ENCODE data around the gene FUT4. TPM values are rescaled to one million over a fixed set of nuclear protein-coding genes. Genes with fewer than 3 reads are reported as not detected.
"Not testable (repeated sequence)": the region's sequence is repeated elsewhere in the genome, so short reads cannot be mapped to it uniquely, and the experiment has no call there.

Gene FUT4
- 1 to 10 TPM; 3.6 to 3.9 TPM for total RNA-seq

- Mint-ChIP-seq H3K27me3 (peaks cover 2% of the 10 kb centered on the region), H3K9me3 (no peaks in the 10 kb centered on the region), H3K27ac (peak within 1 kb of the TSS; percentile 98), H3K36me3 (peaks cover 4% of the 10 kb centered on the region), H3K4me1 (ENCODE audit: low read depth) (peaks cover 35% of the 10 kb centered on the region), H3K4me3 (peak within 1 kb of the TSS; percentile 99)
- ChIA-PET CTCF (interaction anchor here (1.1 kb wide), 1 partner anchor 25 kb away, joined by 4 read pairs; no protein-coding TSS in a partner anchor), POLR2A (no interaction called here)
- intact Hi-C loops (cut with micrococcal nuclease) = loop anchor here (1.0 to 10.0 kb wide), 6 partner anchors 25 to 803 kb away; partner anchors contain the start of genes ANKRD49, C11orf54, MRE11 and TAF1D
- peak; percentile 83 for DNase-seq
Measured at GRCh38 chr11:94543695-94544645, at the start of gene FUT4. Gene FUT4 (plus strand): TSS chr11:94543921. CDS start chr11:94544134, 213 bp downstream.

DNA sequence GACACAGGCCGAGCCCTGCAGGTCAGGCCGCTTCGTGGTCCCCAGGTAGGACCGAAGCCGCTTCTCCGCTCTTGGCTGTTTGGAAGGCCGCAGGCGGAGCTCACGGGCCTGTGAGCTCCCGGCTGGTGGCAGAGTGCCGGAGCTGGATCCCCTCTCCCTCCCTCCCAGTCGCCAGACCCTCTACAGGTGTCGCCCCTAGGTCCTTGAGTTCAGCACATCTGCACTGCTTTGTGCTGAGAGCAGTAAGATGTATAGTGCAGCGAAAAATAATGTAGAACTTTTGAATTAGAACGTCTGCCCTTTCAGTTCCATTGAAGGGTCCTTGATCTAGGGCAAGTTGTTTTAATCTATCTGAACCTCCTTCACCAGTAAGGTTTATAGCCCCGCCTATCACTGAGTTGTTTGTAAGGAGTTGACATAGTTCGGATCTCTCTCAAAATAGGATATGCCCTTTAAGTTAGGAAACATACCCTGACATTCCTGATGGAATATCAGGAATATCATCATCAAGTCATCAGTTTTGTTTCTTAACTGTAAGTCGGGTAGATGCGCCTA lies 49.5 kb upstream of the FUT4 start:
- H3K4me1 Mint-ChIP-seq (ENCODE audit: low read depth) = peaks cover 36% of the 10 kb centered on the region
- H3K27ac Mint-ChIP-seq = peak overlapping the region; percentile 89
- POLR2A ChIA-PET = interaction anchor here (0.6 kb wide), 1 partner anchor 710 kb away, joined by 3 read pairs; the partner anchor contains the start of gene MED17
- intact Hi-C loops (cut with micrococcal nuclease) = loop anchor here (1.0 to 10.0 kb wide), 5 partner anchors 342 to 1299 kb away; partner anchors contain the start of genes CEP295, CEP57, SLC36A4 and SRSF8
- H3K36me3 Mint-ChIP-seq = peaks cover 21% of the 10 kb centered on the region
- H3K9me3 Mint-ChIP-seq = no peaks in the 10 kb centered on the region
- H3K27me3 Mint-ChIP-seq = no peaks in the 10 kb centered on the region
- CTCF ChIA-PET = interaction anchor here (0.6 to 1.0 kb wide), 3 partner anchors 13 to 369 kb away, joined by 3 to 4 read pairs (median 3); no protein-coding TSS in a partner anchor
- H3K4me3 Mint-ChIP-seq = peak overlapping the region; percentile 96
- no peak for DNase-seq

DNA sequence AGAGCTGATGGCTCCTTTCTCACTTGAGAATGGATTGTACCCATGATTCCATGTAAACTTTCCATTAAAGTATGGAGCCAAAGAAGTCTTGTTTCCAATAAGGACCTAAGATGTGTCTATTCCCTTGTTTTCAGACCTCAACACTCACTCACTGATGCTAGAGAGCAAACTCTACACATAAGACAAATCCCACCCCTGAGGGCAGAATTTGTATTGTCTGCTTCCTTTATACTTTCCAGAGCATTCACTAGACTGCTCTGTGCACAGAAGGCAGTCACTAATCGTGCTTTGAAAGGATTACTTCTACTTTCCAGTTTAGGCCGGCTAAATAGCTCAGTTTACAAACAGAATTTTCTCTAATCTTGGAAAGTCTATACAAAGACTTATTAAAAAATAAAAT lies 43.5 kb upstream of the FUT4 start:
- intact Hi-C loops (cut with micrococcal nuclease) = no loop called here
- CTCF ChIA-PET = no interaction called here
- Mint-ChIP-seq H3K27me3 (no peaks in the 10 kb centered on the region), H3K4me3 (no peak overlapping the region), H3K36me3 (peaks cover 17% of the 10 kb centered on the region), H3K27ac (no peak overlapping the region), H3K4me1 (ENCODE audit: low read depth) (peaks cover 10% of the 10 kb centered on the region), H3K9me3 (no peaks in the 10 kb centered on the region)
- POLR2A ChIA-PET = no interaction called here
- no peak for DNase-seq

DNA sequence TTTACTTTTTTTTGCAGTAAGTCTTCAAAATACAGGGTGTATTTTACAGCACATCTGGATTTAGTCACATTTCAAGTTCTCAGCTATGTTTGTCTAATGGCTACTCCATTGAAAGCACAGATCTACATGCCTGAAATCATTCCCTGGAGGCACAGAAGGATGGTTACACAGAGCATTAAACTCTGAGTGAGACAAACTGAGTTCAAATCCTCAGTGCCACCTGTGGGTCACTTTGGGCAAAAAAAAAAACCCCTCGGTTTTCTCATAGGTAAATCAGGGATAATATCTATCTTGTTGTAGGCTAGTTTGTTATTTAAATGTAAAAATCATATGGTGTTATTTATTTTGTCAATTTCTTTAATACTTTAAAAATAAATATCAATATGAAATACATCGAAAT lies 42.2 kb upstream of the FUT4 start:
- H3K36me3 Mint-ChIP-seq = peaks cover 17% of the 10 kb centered on the region
- DNase-seq = no peak
- POLR2A ChIA-PET = no interaction called here
- no peaks in the 10 kb centered on the region for H3K9me3 Mint-ChIP-seq
- no peaks in the 10 kb centered on the region for H3K27me3 Mint-ChIP-seq
- no peak overlapping the region for H3K4me3 Mint-ChIP-seq
- intact Hi-C loops (cut with micrococcal nuclease) = loop anchor here (1.0 kb wide), 1 partner anchor 331 kb away; no protein-coding TSS in a partner anchor
- CTCF ChIA-PET = interaction anchor here (0.8 to 2.4 kb wide), 4 partner anchors 16 to 606 kb away, joined by 3 to 11 read pairs (median 4); no protein-coding TSS in a partner anchor
- H3K4me1 Mint-ChIP-seq (ENCODE audit: low read depth) = peaks cover 2% of the 10 kb centered on the region
- no peak overlapping the region for H3K27ac Mint-ChIP-seq

DNA sequence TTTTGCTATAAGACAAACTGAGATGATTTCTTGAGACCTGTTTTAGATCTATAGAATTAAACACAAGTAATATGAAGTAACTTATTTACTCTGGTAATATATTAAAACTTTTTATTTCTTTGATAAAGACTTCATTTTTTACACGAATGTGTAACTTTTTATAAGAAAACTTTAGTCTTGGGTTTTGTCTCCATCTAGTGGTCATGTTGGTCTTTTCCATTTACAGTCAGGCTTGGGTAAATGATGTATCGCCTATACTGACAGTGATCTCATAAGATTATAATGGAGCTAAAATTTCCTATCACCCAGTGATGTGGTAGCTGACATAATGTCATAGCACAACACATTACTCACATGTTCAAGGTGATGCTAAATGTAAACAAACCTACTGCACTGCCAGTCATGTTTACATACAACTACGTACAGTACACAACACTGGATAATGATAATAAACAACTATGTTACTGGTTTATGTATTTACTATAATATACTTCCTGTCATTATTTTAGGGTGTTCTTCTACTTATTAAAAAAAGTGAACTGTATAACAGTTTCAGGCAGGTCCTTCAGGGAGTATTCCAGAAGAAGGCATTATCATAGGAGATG lies 38.9 kb upstream of the FUT4 start:
- POLR2A ChIA-PET = no interaction called here
- Mint-ChIP-seq H3K4me3 (no peak overlapping the region), H3K36me3 (peaks cover 2% of the 10 kb centered on the region), H3K27ac (no peak overlapping the region), H3K9me3 (no peaks in the 10 kb centered on the region), H3K27me3 (no peaks in the 10 kb centered on the region), H3K4me1 (ENCODE audit: low read depth) (no peaks in the 10 kb centered on the region)
- intact Hi-C loops (cut with micrococcal nuclease) = loop anchor here (1.0 kb wide), 2 partner anchors 179 to 583 kb away; no protein-coding TSS in a partner anchor
- DNase-seq = no peak
- CTCF ChIA-PET = interaction anchor here (0.6 to 2.4 kb wide), 18 partner anchors 10 to 1270 kb away, joined by 3 to 13 read pairs (median 4); no protein-coding TSS in a partner anchor

DNA sequence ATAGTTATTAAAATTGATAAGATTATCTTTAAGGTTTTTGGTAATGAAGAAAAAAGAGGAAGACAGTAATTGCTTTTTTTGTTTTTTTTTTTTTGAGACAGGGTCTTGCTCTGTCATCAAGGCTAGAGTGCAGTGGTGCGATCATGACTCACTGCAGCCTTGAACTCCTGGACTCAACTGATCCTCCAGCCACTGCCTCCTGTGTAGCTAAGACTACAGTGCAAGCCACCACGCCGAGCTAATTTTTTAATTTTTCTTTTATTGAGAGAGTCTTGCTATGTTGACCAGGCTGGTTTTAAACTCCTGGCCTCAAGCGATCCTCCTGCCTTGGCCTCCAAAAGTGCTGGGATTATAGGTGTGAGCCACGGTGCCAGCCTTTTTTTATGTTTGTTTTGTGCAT lies 37.2 kb upstream of the FUT4 start:
- H3K4me1 Mint-ChIP-seq (ENCODE audit: low read depth); intact Hi-C loops (cut with micrococcal nuclease); H3K9me3 Mint-ChIP-seq; POLR2A ChIA-PET; H3K27me3 Mint-ChIP-seq; H3K27ac Mint-ChIP-seq; H3K36me3 Mint-ChIP-seq; H3K4me3 Mint-ChIP-seq; DNase-seq: not testable (repeated sequence)
- CTCF ChIA-PET = interaction anchor here (1.0 to 2.5 kb wide), 3 partner anchors 16 to 611 kb away, joined by 3 to 8 read pairs (median 5); no protein-coding TSS in a partner anchor

- Mint-ChIP-seq H3K27me3 (peaks cover 9% of the 10 kb centered on the region), H3K4me3 (no peak overlapping the region), H3K4me1 (ENCODE audit: low read depth) (peaks cover 8% of the 10 kb centered on the region), H3K9me3 (no peaks in the 10 kb centered on the region), H3K27ac (no peak overlapping the region), H3K36me3 (no peaks in the 10 kb centered on the region)
- CTCF ChIA-PET = interaction anchor here (0.6 to 2.5 kb wide), 4 partner anchors 13 to 612 kb away, joined by 3 to 8 read pairs (median 4); no protein-coding TSS in a partner anchor
- intact Hi-C loops (cut with micrococcal nuclease) = no loop called here
- POLR2A ChIA-PET = no interaction called here
- DNase-seq = no peak
Measured at GRCh38 chr11:94507485-94507884, 36.2 kb upstream of the FUT4 start.

DNA sequence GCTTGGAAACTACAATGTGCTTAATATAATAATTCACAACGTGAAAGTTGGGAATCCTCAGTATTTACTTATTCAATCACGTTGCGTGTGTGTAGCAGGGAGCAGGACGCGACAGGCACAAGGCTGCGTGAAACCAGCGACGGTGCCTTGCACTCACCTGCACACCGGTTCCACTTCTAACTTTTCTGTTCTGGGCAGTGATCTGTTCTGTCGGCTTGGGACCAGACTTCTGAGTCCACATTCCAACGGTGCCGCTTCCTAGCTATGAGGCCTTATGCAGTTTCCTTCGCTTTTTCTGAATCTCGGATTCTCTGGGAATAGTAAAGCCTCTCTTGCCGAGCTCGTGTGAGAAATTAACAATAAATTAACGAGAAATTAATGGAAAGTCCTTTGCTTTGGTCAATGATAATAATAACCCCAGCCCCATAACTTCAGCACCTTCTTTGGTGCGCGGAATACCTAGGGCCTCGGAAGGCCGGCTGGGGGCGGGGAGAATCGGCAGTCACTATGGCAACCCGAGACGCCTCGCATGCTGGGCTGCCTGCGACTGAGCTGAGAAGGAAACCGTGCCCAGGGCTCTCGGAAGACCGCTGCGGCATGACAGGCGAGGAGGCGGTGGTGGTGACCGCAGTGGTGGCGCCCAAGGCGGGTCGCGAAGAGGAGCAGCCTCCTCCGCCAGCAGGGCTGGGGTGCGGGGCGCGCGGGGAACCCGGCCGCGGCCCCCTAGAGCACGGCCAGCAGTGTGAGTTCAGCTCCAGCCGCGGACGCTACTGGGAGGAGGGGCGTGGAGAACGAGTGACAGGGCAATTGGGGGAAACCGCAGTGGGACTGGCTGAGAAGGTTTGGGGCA lies 31.6 kb upstream of the FUT4 start, which contains the start of gene C11orf97:
TSS of gene C11orf97 (plus strand) at position 530 of the 850 bp plus-strand sequence. CDS start at position 598, 68 bp downstream.
- POLR2A ChIA-PET = no interaction called here

DNA sequence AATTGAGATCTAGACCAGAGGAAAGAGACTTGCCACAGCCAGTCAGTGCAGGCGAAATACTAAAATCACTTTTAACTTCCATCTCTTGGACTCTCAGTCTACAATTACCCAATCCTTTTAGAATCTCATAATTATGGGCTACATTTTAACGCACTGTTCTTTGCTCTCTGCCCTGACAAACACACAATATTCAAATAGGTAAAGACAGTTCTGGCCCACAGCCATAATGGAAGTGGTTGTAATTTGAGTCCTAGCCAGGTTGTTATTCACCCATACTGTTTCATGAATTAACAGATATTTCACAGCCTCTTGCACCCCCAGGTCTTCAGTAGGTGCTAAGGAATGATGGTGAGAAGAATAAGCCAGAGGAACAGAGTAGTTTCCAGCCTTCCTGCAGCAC lies 30.6 kb upstream of the FUT4 start:
- Mint-ChIP-seq H3K36me3 (no peaks in the 10 kb centered on the region), H3K9me3 (no peaks in the 10 kb centered on the region), H3K27ac (no peak overlapping the region), H3K27me3 (peaks cover 21% of the 10 kb centered on the region), H3K4me1 (ENCODE audit: low read depth) (peaks cover 11% of the 10 kb centered on the region), H3K4me3 (no peak overlapping the region)
- intact Hi-C loops (cut with micrococcal nuclease) = loop anchor here (10.0 kb wide), 1 partner anchor 252 kb away; the partner anchor contains the start of gene AMOTL1
- CTCF ChIA-PET = interaction anchor here (0.6 to 2.0 kb wide), 3 partner anchors 9 to 1317 kb away, joined by 3 to 6 read pairs (median 4); no protein-coding TSS in a partner anchor
- DNase-seq = no peak
- POLR2A ChIA-PET = no interaction called here

More for the DNA sequence above, 31.6 kb upstream of the FUT4 start, which contains the start of gene C11orf97:
- DNase-seq = peak; percentile 65
- peak within 1 kb of the TSS; percentile 47 for H3K4me3 Mint-ChIP-seq
- no peak within 1 kb of the TSS for H3K27ac Mint-ChIP-seq
- no peaks in the 10 kb centered on the region for H3K36me3 Mint-ChIP-seq
- peaks cover 11% of the 10 kb centered on the region for H3K4me1 Mint-ChIP-seq (ENCODE audit: low read depth)
- H3K27me3 Mint-ChIP-seq = peaks cover 21% of the 10 kb centered on the region
- no peaks in the 10 kb centered on the region for H3K9me3 Mint-ChIP-seq
- CTCF ChIA-PET = interaction anchor here (0.6 to 2.0 kb wide), 3 partner anchors 10 to 1316 kb away, joined by 3 to 6 read pairs (median 4); no protein-coding TSS in a partner anchor
- intact Hi-C loops (cut with micrococcal nuclease) = loop anchor here (10.0 kb wide), 1 partner anchor 253 kb away; the partner anchor contains the start of gene AMOTL1

- no peaks in the 10 kb centered on the region for H3K36me3 Mint-ChIP-seq
- DNase-seq = no peak
- ChIA-PET POLR2A (no interaction called here), CTCF (no interaction called here)
- H3K4me1 Mint-ChIP-seq (ENCODE audit: low read depth) = peaks cover 11% of the 10 kb centered on the region
- H3K27ac Mint-ChIP-seq = no peak overlapping the region
- peaks cover 21% of the 10 kb centered on the region for H3K27me3 Mint-ChIP-seq
- no peaks in the 10 kb centered on the region for H3K9me3 Mint-ChIP-seq
- intact Hi-C loops (cut with micrococcal nuclease) = loop anchor here (5.0 to 10.0 kb wide), 2 partner anchors 249 to 362 kb away; partner anchors contain the start of gene AMOTL1
- H3K4me3 Mint-ChIP-seq = no peak overlapping the region
Measured at GRCh38 chr11:94515398-94515797, 28.3 kb upstream of the FUT4 start.

Data from activated CD4-positive, alpha-beta memory T cell treated with anti-CD3 and anti-CD28 coated beads for 36 hours (primary cell).